HG02981 (cell line): ENCODE data around the gene CALCB.

Experiments used
- ATAC-seq: cut with Tn5 transposase; IDR thresholded peaks from one replicate; pipeline ENCODE4 v1.9.1; 2021; ENCODE audit warnings: mild to moderate bottlenecking, moderate library complexity; ENCODE audit not compliant: unreplicated experiment

Gene CALCB

GRCh38 chr11:15117751-15118150 is 44.4 kb downstream of the CALCB start:
- ATAC-seq: no peak

- ATAC-seq: no peak
Observed at GRCh38 chr11:15118431-15118830, 45.0 kb downstream of the CALCB start.

GRCh38 chr11:15119352-15119751 is 46.0 kb downstream of the CALCB start:
- no peak for ATAC-seq

GRCh38 chr11:15119826-15120225 is 46.4 kb downstream of the CALCB start:
- ATAC-seq: no peak

- no peak for ATAC-seq
Observed at GRCh38 chr11:15123849-15124248, 50.5 kb downstream of the CALCB start.

GRCh38 chr11:15124528-15124927 is 51.1 kb downstream of the CALCB start:
- no peak for ATAC-seq

- no peak for ATAC-seq
Observed at GRCh38 chr11:15127341-15127740, 53.9 kb downstream of the CALCB start.
